H9 (cell line): ENCODE measurements around the gene FRAT2. TPM values are rescaled to one million over a fixed set of nuclear protein-coding genes. Genes with fewer than 3 reads are reported as not detected.

Experiments used
- DNase-seq: peaks from one replicate; pipeline ENCODE4 v3.0.0-alpha.2; 2017
- H2AFZ ChIP-seq: one replicate; pipeline ENCODE4 v1.6.1; 2013; ENCODE audit warnings: mild to moderate bottlenecking, low read length, control low read depth, moderate library complexity
- H2AK5ac ChIP-seq: 2 replicates; pipeline ENCODE4 v1.6.1; 2013; ENCODE audit warnings: low read length, control low read depth, mixed read lengths; ENCODE audit not compliant: insufficient read length
- H2BK120ac ChIP-seq: one replicate; pipeline ENCODE4 v1.6.1; 2013; ENCODE audit warnings: low read depth, mild to moderate bottlenecking, low read length, control low read depth, inconsistent platforms; ENCODE audit not compliant: poor library complexity, severe bottlenecking
- H2BK12ac ChIP-seq: 2 replicates; pipeline ENCODE4 v1.6.1; 2013; ENCODE audit warnings: low read length, control low read depth, mixed read lengths, low read depth; ENCODE audit not compliant: insufficient read length
- H2BK15ac ChIP-seq: 2 replicates; pipeline ENCODE4 v1.6.1; 2013; ENCODE audit warnings: low read depth, low read length, control low read depth
- H2BK20ac ChIP-seq: one replicate; pipeline ENCODE4 v1.6.1; 2013; ENCODE audit warnings: low read depth, mild to moderate bottlenecking, low read length, control low read depth, inconsistent platforms; ENCODE audit not compliant: poor library complexity, severe bottlenecking
- H2BK5ac ChIP-seq: 2 replicates; pipeline ENCODE4 v1.6.1; 2013; ENCODE audit warnings: low read length, control low read depth, mixed read lengths; ENCODE audit not compliant: insufficient read length
- H3K14ac ChIP-seq: 2 replicates; pipeline ENCODE4 v1.6.1; 2013; ENCODE audit warnings: low read length, control low read depth; ENCODE audit not compliant: insufficient read depth
- H3K18ac ChIP-seq: 2 replicates; pipeline ENCODE4 v1.6.1; 2013; ENCODE audit warnings: low read depth, mild to moderate bottlenecking, mixed read lengths, low read length, control low read depth; ENCODE audit not compliant: insufficient read length
- H3K23ac ChIP-seq: 2 replicates; pipeline ENCODE4 v1.6.1; 2013; ENCODE audit warnings: low read length, control low read depth, mixed read lengths, low read depth; ENCODE audit not compliant: insufficient read length
- H3K23me2 ChIP-seq: 2 replicates; pipeline ENCODE4 v1.6.1; 2013; ENCODE audit warnings: low read depth, mild to moderate bottlenecking, mixed read lengths, low read length, control low read depth; ENCODE audit not compliant: insufficient read length, poor library complexity, severe bottlenecking
- H3K27ac ChIP-seq: 2 replicates; pipeline ENCODE4 v1.5.1; 2013; ENCODE audit warnings: low read length, control low read depth, mixed read lengths, low read depth; ENCODE audit not compliant: insufficient read length
- H3K27me3 ChIP-seq: 2 replicates; pipeline ENCODE4 v1.6.1; 2013; ENCODE audit warnings: low read length, control low read depth, inconsistent platforms; ENCODE audit not compliant: insufficient read depth
- H3K4ac ChIP-seq: 2 replicates; pipeline ENCODE4 v1.6.1; 2013; ENCODE audit warnings: low read depth, mild to moderate bottlenecking, control low read depth, inconsistent platforms, low read length, moderate library complexity
- H3K4me1 ChIP-seq: 2 replicates; pipeline ENCODE4 v1.6.1; 2013; ENCODE audit warnings: low read length, control low read depth, inconsistent platforms; ENCODE audit not compliant: insufficient read depth
- H3K4me2 ChIP-seq: 2 replicates; pipeline ENCODE4 v1.6.1; 2013; ENCODE audit warnings: low read length, control low read depth, mixed read lengths; ENCODE audit not compliant: insufficient read length, insufficient read depth
- H3K56ac ChIP-seq: 2 replicates; pipeline ENCODE4 v1.6.1; 2013; ENCODE audit warnings: low read depth, mild to moderate bottlenecking, mixed read lengths, low read length, control low read depth; ENCODE audit not compliant: insufficient read length
- H3K79me1 ChIP-seq: 2 replicates; pipeline ENCODE4 v1.6.1; 2013; ENCODE audit warnings: low read depth, mild to moderate bottlenecking, moderate library complexity, low read length, control low read depth, inconsistent platforms; ENCODE audit not compliant: insufficient read depth, poor library complexity, severe bottlenecking
- H3K79me2 ChIP-seq: 2 replicates; pipeline ENCODE4 v1.6.1; 2013; ENCODE audit warnings: low read length, control low read depth, inconsistent platforms; ENCODE audit not compliant: insufficient read depth
- H3K9ac ChIP-seq: 2 replicates; pipeline ENCODE4 v1.6.1; 2013; ENCODE audit warnings: low read length, control low read depth, mixed read lengths; ENCODE audit not compliant: insufficient read length; ENCODE audit errors: extremely low read depth
- H3K9me3 ChIP-seq: one replicate; pipeline ENCODE4 v1.6.1; 2013; ENCODE audit warnings: low read depth, low read length, inconsistent platforms; ENCODE audit not compliant: control insufficient read depth
- H3T11ph ChIP-seq: one replicate; pipeline ENCODE4 v1.6.1; 2013; ENCODE audit warnings: mild to moderate bottlenecking, low read length, control low read depth, inconsistent platforms
- H4K20me1 ChIP-seq: one replicate; pipeline ENCODE4 v1.6.1; 2013; ENCODE audit not compliant: control insufficient read depth, insufficient read length, insufficient read depth
- H4K5ac ChIP-seq: 2 replicates; pipeline ENCODE4 v1.6.1; 2013; ENCODE audit warnings: low read depth, mild to moderate bottlenecking, mixed read lengths, low read length, control low read depth; ENCODE audit not compliant: insufficient read length
- H4K8ac ChIP-seq: replicated peaks from 2 replicates; pipeline ENCODE4 v1.6.1; 2013; ENCODE audit warnings: low read length, control low read depth, mixed read lengths, low read depth; ENCODE audit not compliant: insufficient read length
- H4K91ac ChIP-seq: 2 replicates; pipeline ENCODE4 v1.6.1; 2013; ENCODE audit warnings: low read depth, mild to moderate bottlenecking, moderate library complexity, mixed read lengths, low read length, control low read depth; ENCODE audit not compliant: insufficient read length
- H3K27ac Mint-ChIP-seq, 3 experiments: 2 replicates in 2 of 3; 3 replicates in 1 of 3; pipeline ENCODE4 v1.8.0; 2020 to 2021; ENCODE audit warnings: mixed read lengths in 3 of 3, mild to moderate bottlenecking in 1 of 3, moderate library complexity in 1 of 3
- H3K27me3 Mint-ChIP-seq: 2 replicates; pipeline ENCODE4 v1.8.0; 2021; ENCODE audit warnings: low read depth, mild to moderate bottlenecking, moderate library complexity, mixed read lengths
- H3K36me3 Mint-ChIP-seq, 3 experiments: 2 replicates in 2 of 3; 3 replicates in 1 of 3; pipeline ENCODE4 v1.8.0; 2020 to 2021; ENCODE audit warnings: low read depth in 3 of 3, mixed read lengths in 3 of 3; ENCODE audit not compliant: insufficient read depth in 1 of 3
- H3K4me1 Mint-ChIP-seq, 2 experiments: 2 replicates each; pipeline ENCODE4 v1.8.0; 2020; ENCODE audit warnings: mixed read lengths in 2 of 2
- H3K4me3 Mint-ChIP-seq, 2 experiments: 2 replicates in 1 of 2; 3 replicates in 1 of 2; pipeline ENCODE4 v1.8.0; 2020 to 2021; ENCODE audit warnings: mild to moderate bottlenecking in 2 of 2, mixed read lengths in 2 of 2, moderate library complexity in 1 of 2
- H3K9me3 Mint-ChIP-seq, 2 experiments: 2 replicates in 1 of 2; 3 replicates in 1 of 2; pipeline ENCODE4 v1.8.0; 2020; ENCODE audit warnings: mild to moderate bottlenecking in 2 of 2, mixed read lengths in 2 of 2, moderate library complexity in 1 of 2
- WGBS: extraction: QIAGEN DNeasy Blood & Tissue Kit; methylation state at CpG from one replicate; pipeline ENCODE4 v1.1.7; 2013; ENCODE audit warnings: missing lambda C conversion rate, low lambda C conversion rate, mixed read lengths; ENCODE audit not compliant: insufficient read length; ENCODE audit errors: extremely low coverage; 5-methylcytosine and 5-hydroxymethylcytosine counted together
- total RNA-seq: library from RNA; stranded (reverse); gene quantifications from 2 replicates; pipeline ENCODE4 v1.2.1, GENCODE V29; 2021
- TF ChIP-seq, protein P1 (sequence below): fragments of 200-600 bp; sonication (generic); conservative IDR thresholded peaks from 3 replicates; pipeline ENCODE4 v1.8.0; 2021; ENCODE audit warnings: antibody characterized with exemption, mild to moderate bottlenecking

FRAT2 gene
- total RNA-seq, 1 experiment from 2014 or later = 129 TPM

- H3K4me1 Mint-ChIP-seq = peaks cover 9 to 12% of the 10 kb centered on the region in 2 experiments
- Histone ChIP-seq H3K56ac (no peak overlapping the region), H3K14ac (no peak overlapping the region), H4K5ac (no peak overlapping the region), H3K79me2 (no peaks in the 10 kb centered on the region), H2AK5ac (no peak overlapping the region), H3T11ph (no peak overlapping the region), H2BK15ac (no peak overlapping the region), H3K18ac (no peak overlapping the region), H2BK5ac (no peak overlapping the region), H4K20me1 (no peaks in the 10 kb centered on the region), H3K79me1 (no peaks in the 10 kb centered on the region), H3K23ac (no peak overlapping the region), H4K91ac (no peak overlapping the region), H3K9ac (no peak overlapping the region), H3K4me1 (no peaks in the 10 kb centered on the region), H3K4ac (no peak overlapping the region), H2AFZ (no peak overlapping the region), H3K23me2 (no peaks in the 10 kb centered on the region), H3K27me3 (no peaks in the 10 kb centered on the region), H3K27ac (no peak overlapping the region), H3K4me2 (no peak overlapping the region), H4K8ac (no peak overlapping the region), H2BK12ac (no peak overlapping the region), H2BK20ac (no peak overlapping the region), H3K9me3 (no peaks in the 10 kb centered on the region), H2BK120ac (no peak overlapping the region)
- WGBS = no CpG with 5 or more reads among the region's 3 CpGs
- peak overlapping the region in 2 of 3 experiments; percentile 70 to 76; a peak in 2 of 7 replicates for H3K27ac Mint-ChIP-seq
- H3K9me3 Mint-ChIP-seq = no peaks in the 10 kb centered on the region
- no peak for DNase-seq
- H3K36me3 Mint-ChIP-seq = peaks cover 22 to 79% (median 40%) of the 10 kb centered on the region in 3 experiments; a peak in 6 of 7 replicates
- no peak overlapping the region for H3K4me3 Mint-ChIP-seq
- TF ChIP-seq, protein P1, sequence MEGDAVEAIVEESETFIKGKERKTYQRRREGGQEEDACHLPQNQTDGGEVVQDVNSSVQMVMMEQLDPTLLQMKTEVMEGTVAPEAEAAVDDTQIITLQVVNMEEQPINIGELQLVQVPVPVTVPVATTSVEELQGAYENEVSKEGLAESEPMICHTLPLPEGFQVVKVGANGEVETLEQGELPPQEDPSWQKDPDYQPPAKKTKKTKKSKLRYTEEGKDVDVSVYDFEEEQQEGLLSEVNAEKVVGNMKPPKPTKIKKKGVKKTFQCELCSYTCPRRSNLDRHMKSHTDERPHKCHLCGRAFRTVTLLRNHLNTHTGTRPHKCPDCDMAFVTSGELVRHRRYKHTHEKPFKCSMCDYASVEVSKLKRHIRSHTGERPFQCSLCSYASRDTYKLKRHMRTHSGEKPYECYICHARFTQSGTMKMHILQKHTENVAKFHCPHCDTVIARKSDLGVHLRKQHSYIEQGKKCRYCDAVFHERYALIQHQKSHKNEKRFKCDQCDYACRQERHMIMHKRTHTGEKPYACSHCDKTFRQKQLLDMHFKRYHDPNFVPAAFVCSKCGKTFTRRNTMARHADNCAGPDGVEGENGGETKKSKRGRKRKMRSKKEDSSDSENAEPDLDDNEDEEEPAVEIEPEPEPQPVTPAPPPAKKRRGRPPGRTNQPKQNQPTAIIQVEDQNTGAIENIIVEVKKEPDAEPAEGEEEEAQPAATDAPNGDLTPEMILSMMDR = no peak
- H3K27me3 Mint-ChIP-seq = no peaks in the 10 kb centered on the region; the same call in 1 of the 2 replicates
These were observed 24.3 kb upstream of the FRAT2 start for GRCh38 chr10:97358781-97359180.
